A673 (cell line): ENCODE data around the gene ADRA1B.

ENCODE experiments used
- CTCF ChIP-seq: fragments of 300-800, 200-600 bp; sonication (generic); conservative IDR thresholded peaks from 2 replicates; pipeline ENCODE4 v1.5.1; 2017; ENCODE audit warnings: low read depth, mild to moderate bottlenecking, antibody characterized with exemption, low read length, moderate library complexity, mixed read lengths
- EZH2 ChIP-seq: fragments of 200-600 bp; sonication (generic); IDR thresholded peaks from 2 replicates; pipeline ENCODE4 v1.6.1; 2017; ENCODE audit warnings: borderline replicate concordance, low read depth, mild to moderate bottlenecking, mixed read lengths, antibody characterized with exemption, low read length; ENCODE audit not compliant: poor library complexity, severe bottlenecking

GRCh38 chr5:159880676-159881075, 35.6 kb upstream of the ADRA1B start:
- TF ChIP-seq CTCF (no peak), EZH2 (no peak)
